Glutamatergic neuron (in vitro differentiated cells): Measurements from ENCODE around the gene TCFL5. TPM values are rescaled to one million over a fixed set of nuclear protein-coding genes. Genes with fewer than 3 reads are reported as not detected.
A peak's percentile ranks its signal among the peaks of the same experiment; 100 is the strongest.

Experiments
- DNase-seq: peaks from one replicate; pipeline ENCODE4 v3.0.0; 2022
- H3K27ac Mint-ChIP-seq: one replicate; pipeline ENCODE4 v1.8.0; 2020; ENCODE audit warnings: mild to moderate bottlenecking, mixed read lengths, inconsistent platforms; ENCODE audit not compliant: unreplicated experiment
- H3K27me3 Mint-ChIP-seq: one replicate; pipeline ENCODE4 v1.8.0; 2020; ENCODE audit warnings: mild to moderate bottlenecking, moderate library complexity, mixed read lengths, inconsistent platforms; ENCODE audit not compliant: unreplicated experiment
- H3K36me3 Mint-ChIP-seq: one replicate; pipeline ENCODE4 v1.8.0; 2020; ENCODE audit warnings: mild to moderate bottlenecking, mixed read lengths, inconsistent platforms; ENCODE audit not compliant: unreplicated experiment
- H3K4me1 Mint-ChIP-seq: one replicate; pipeline ENCODE4 v1.8.0; 2020; ENCODE audit warnings: mild to moderate bottlenecking, low read depth, mixed read lengths, inconsistent platforms; ENCODE audit not compliant: unreplicated experiment
- H3K4me3 Mint-ChIP-seq: one replicate; pipeline ENCODE4 v1.8.0; 2020; ENCODE audit warnings: mild to moderate bottlenecking, mixed read lengths, inconsistent platforms; ENCODE audit not compliant: unreplicated experiment
- H3K9me3 Mint-ChIP-seq: one replicate; pipeline ENCODE4 v1.8.0; 2020; ENCODE audit warnings: mild to moderate bottlenecking, moderate library complexity, mixed read lengths, inconsistent platforms; ENCODE audit not compliant: unreplicated experiment
- total RNA-seq: library from RNA; stranded (reverse); fragmentation: NEBNext Ultra II Directional; extraction: Animal tissue kit (Norgen Biotek cat#: 25700); gene quantifications from one replicate; pipeline ENCODE4 v1.2.1, GENCODE V29; 2021; ENCODE audit not compliant: unreplicated experiment
- TF ChIP-seq, protein P1 (sequence below): fragments of 200-600 bp; sonication (generic); IDR thresholded peaks from one replicate; pipeline ENCODE4 v1.5.0; 2021; ENCODE audit not compliant: partially characterized antibody, unreplicated experiment

Gene TCFL5
- total RNA-seq, 1 donor from 2014 or later, result 12.6 TPM

DNA sequence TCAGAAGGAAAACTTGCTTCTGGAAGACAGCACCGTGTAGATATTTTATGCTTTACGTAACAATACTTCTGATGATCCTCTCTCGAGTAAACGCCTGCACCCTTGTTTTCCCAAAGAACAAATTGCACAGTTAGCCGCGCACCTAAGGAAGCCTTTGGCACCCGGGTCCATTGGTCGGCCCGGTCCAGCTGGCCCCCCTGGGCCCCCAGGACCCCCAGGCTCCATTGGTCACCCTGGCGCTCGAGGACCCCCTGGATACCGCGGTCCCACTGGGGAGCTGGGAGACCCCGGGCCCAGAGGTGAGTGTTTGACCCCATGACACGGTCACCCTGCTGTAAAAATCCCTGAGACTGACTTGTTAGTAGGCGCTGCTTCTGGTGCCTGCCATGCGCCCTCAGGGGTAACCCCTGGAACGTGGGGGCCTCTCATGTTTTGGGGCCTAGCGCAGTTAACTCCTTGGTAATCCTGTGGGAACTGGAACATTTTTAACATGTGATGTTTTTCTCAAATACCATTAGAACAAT lies 24.6 kb downstream of the TCFL5 start:
- no peaks in the 10 kb centered on the region for H3K9me3 Mint-ChIP-seq
- H3K4me3 Mint-ChIP-seq, result no peak overlapping the region
- H3K4me1 Mint-ChIP-seq, result peaks cover 28% of the 10 kb centered on the region
- no peak overlapping the region for H3K27ac Mint-ChIP-seq
- DNase-seq, result no peak
- TF ChIP-seq, protein P1, sequence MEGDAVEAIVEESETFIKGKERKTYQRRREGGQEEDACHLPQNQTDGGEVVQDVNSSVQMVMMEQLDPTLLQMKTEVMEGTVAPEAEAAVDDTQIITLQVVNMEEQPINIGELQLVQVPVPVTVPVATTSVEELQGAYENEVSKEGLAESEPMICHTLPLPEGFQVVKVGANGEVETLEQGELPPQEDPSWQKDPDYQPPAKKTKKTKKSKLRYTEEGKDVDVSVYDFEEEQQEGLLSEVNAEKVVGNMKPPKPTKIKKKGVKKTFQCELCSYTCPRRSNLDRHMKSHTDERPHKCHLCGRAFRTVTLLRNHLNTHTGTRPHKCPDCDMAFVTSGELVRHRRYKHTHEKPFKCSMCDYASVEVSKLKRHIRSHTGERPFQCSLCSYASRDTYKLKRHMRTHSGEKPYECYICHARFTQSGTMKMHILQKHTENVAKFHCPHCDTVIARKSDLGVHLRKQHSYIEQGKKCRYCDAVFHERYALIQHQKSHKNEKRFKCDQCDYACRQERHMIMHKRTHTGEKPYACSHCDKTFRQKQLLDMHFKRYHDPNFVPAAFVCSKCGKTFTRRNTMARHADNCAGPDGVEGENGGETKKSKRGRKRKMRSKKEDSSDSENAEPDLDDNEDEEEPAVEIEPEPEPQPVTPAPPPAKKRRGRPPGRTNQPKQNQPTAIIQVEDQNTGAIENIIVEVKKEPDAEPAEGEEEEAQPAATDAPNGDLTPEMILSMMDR, result no peak
- H3K36me3 Mint-ChIP-seq, result no peaks in the 10 kb centered on the region
- H3K27me3 Mint-ChIP-seq, result peaks cover 7% of the 10 kb centered on the region

DNA sequence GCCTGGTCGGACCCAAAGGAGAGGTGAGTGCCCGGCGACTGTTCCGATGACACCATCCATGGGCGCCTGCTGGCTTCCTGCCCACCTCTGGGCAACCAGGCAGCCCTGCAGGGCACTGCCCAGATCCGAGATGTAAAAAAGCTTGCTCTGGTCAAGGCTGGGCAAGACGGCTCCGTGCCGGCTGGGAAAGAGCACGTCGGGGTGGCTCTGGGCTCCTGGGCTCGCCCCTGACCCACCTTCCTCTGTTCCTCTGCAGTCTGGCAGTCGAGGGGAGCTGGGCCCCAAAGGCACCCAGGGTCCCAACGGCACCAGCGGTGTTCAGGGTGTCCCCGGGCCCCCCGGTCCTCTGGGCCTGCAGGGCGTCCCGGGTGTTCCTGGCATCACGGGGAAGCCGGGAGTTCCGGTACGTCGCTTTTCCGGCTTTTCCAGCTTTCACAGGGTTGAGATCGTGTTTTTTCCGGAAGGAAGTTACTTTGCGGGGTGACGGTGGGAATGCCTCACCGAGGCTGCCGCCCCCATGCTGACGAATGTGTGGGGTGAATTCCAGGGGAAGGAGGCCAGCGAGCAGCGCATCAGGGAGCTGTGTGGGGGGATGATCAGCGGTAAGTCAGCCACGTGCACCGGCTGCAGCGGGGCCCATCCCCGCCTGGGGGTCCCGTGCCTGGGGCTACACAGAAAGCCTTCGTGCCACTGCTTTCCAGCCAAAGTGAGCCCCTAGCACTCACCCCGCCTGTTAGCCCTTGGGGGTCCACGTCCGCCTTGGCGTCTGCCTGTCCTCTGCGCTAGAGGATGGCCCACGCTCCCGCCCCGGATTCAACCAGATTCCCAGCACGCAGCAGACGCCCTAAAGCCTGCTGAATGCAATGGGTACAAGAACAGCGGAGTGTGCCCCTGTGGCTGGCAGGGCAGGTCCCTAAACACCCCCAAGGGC lies 25.4 kb downstream of the TCFL5 start:
- Mint-ChIP-seq H3K27ac (no peak overlapping the region), H3K4me1 (peaks cover 29% of the 10 kb centered on the region), H3K9me3 (no peaks in the 10 kb centered on the region), H3K27me3 (peaks cover 7% of the 10 kb centered on the region), H3K36me3 (no peaks in the 10 kb centered on the region), H3K4me3 (no peak overlapping the region)
- DNase-seq, result no peak
- TF ChIP-seq, protein P1, result no peak

DNA sequence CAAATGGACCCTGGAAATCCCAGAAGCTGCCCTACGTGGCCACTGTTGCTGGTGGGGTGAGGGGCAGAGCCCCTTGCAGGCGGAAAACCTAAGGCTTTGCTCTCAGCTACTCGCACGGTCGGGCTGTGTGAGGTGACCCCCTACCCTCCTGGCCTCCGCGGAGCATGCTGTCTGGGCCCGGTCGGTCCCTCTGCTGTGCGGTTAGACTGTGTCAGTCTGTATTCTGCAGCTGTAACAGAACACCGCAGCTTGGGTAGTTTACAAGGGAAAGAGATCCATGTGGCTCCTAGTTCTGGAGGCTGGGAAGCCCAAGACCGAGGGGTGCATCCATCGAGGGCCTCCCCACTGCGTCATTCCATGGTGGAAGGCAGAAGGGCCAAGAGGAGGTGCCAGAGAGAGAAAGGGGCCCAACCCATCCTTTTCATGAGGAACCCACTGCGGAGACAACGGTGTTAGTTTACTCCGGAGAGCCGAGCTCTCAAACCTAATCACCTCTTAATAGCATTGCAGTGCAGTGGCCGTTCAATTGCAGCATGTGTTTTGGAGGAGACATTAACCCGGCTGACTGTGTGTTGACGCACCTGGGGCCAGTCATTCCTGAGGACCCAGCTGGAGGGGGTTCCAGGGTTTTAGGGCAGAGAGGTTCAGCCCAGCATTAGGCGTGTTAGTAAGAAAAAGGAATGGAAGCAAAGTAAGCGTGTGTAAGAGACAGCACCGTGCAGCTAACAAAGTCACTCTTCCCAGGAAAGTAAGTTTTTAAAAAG lies 26.5 kb downstream of the TCFL5 start:
- no peaks in the 10 kb centered on the region for H3K9me3 Mint-ChIP-seq
- H3K27ac Mint-ChIP-seq, result peak overlapping the region; percentile 17
- H3K36me3 Mint-ChIP-seq, result no peaks in the 10 kb centered on the region
- peak; percentile 19 for DNase-seq
- peak overlapping the region; percentile 25 for H3K4me3 Mint-ChIP-seq
- H3K27me3 Mint-ChIP-seq, result peaks cover 4% of the 10 kb centered on the region
- TF ChIP-seq, protein P1, result no peak
- H3K4me1 Mint-ChIP-seq, result peaks cover 26% of the 10 kb centered on the region

DNA sequence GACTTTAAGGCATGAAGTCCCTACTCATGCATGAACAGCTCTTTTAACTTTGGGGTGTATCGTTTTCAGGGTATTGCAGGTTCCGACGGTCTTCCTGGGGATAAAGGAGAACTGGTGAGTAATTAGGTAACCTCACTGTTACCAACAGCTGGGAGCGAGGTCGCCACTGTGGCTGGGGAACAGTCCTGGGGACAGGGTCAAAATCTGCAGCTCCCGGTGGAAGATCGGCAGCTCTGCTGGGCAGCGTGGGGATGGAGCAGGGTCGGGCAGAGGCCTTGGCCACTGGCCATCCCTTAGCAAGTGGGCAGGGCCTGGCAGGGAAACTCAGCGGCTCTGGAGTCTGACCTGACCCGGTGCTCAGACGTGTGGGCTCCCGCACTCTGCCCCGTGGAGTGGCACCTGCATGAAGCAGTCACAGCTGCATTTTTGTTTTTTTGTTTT lies 28.7 kb downstream of the TCFL5 start:
- no peak for DNase-seq
- Mint-ChIP-seq H3K36me3 (no peaks in the 10 kb centered on the region), H3K4me3 (peak overlapping the region; percentile 7), H3K27me3 (peaks cover 4% of the 10 kb centered on the region), H3K4me1 (peaks cover 24% of the 10 kb centered on the region), H3K9me3 (no peaks in the 10 kb centered on the region), H3K27ac (peak overlapping the region; percentile 25)
- TF ChIP-seq, protein P1, result no peak
